GM12878 (cell line): ENCODE results near the gene CD3D. TPM values are rescaled to one million over a fixed set of nuclear protein-coding genes. Genes with fewer than 3 reads are reported as not detected.

Experiments
- ATAC-seq: fragments of 200-7000 bp; cut with Tn5 transposase; 3 replicates; pipeline ENCODE4 v1.9.1; 2020; ENCODE audit warnings: mild to moderate bottlenecking, moderate library complexity
- BruUV-seq: library from RNA; stranded (reverse); fragments of 400-500 nt; replicated peaks from 2 replicates; lab custom pipeline; 2021; lab: Mats Ljungman, UMichigan
- CTCF ChIA-PET: fragments of 300-600 bp; sonication (Branson Sonifier 250); formaldehyde crosslinking; extraction: SDS; loops from one replicate; lab custom pipeline; 2021; ENCODE audit warnings: inconsistent platforms; lab: Yijun Ruan, JAX
- POLR2A ChIA-PET: fragments of 350-600 bp; formaldehyde crosslinking; extraction: SDS; loops from one replicate; lab custom pipeline; 2021; ENCODE audit warnings: inconsistent platforms; lab: Charles Lee
- RAD21 ChIA-PET: fragments of 300-600 bp; sonication (Branson Sonifier 250); formaldehyde crosslinking; loops from one replicate; lab custom pipeline; 2023; ENCODE audit warnings: antibody characterized with exemption; ENCODE audit not compliant: unreplicated experiment; lab: Charles Lee
- SMC1A ChIA-PET: fragments of 300-600 bp; sonication (Branson Sonifier 250); formaldehyde crosslinking; loops from one replicate; lab custom pipeline; 2023; ENCODE audit not compliant: unreplicated experiment, uncharacterized antibody; lab: Charles Lee
- DNase-seq: peaks from one replicate; pipeline ENCODE4 v3.0.0-alpha.2; 2011; ENCODE audit warnings: low read depth, low spot score
- FAIRE-seq: peaks from 3 replicates; lab custom pipeline; 2011; peaks lifted over from hg19 to GRCh38; lab: Jason Lieb, UNC
- H2AFZ ChIP-seq: 2 replicates; pipeline ENCODE4 v1.6.0; 2011; ENCODE audit warnings: low read depth, low read length, control low read depth; ENCODE audit not compliant: control insufficient read depth
- H3K27ac ChIP-seq: 2 replicates; pipeline ENCODE4 v1.5.1; 2011; ENCODE audit warnings: control low read depth; ENCODE audit not compliant: control insufficient read depth, insufficient read depth
- H3K27me3 ChIP-seq, 2 experiments: replicated peaks in 1 of 2; 2 replicates each; pipeline versions ENCODE4 v1.6.0 to v1.6.1; 2011; ENCODE audit warnings: low read length in 1 of 2; ENCODE audit not compliant: control insufficient read depth in 2 of 2, insufficient read depth in 2 of 2
- H3K36me3 ChIP-seq, 2 experiments: 2 replicates each; pipeline ENCODE4 v1.5.1; 2011; ENCODE audit warnings: low read length in 1 of 2; ENCODE audit not compliant: control insufficient read depth in 2 of 2, insufficient read depth in 2 of 2
- H3K4me1 ChIP-seq: 2 replicates; pipeline ENCODE4 v1.6.1; 2011; ENCODE audit warnings: mild to moderate bottlenecking, low read length, moderate library complexity, mixed read lengths; ENCODE audit not compliant: control insufficient read depth, insufficient read depth
- H3K4me2 ChIP-seq: 2 replicates; pipeline ENCODE4 v1.6.0; 2011; ENCODE audit warnings: control low read depth; ENCODE audit not compliant: control insufficient read depth, insufficient read depth
- H3K4me3 ChIP-seq: fragments of 200-600 bp; sonication (generic); 2 replicates; pipeline ENCODE4 v1.5.1; 2016
- H3K79me2 ChIP-seq: 2 replicates; pipeline ENCODE4 v1.6.0; 2011; ENCODE audit warnings: low read length; ENCODE audit not compliant: control insufficient read depth, insufficient read depth
- H3K9ac ChIP-seq: 2 replicates; pipeline ENCODE4 v1.8.0; 2011; ENCODE audit warnings: low read length, control low read depth, mixed read lengths; ENCODE audit not compliant: control insufficient read depth, insufficient read depth
- H3K9me3 ChIP-seq: replicated peaks from 3 replicates; pipeline ENCODE4 v1.5.1; 2011; ENCODE audit warnings: mild to moderate bottlenecking, low read length; ENCODE audit not compliant: control insufficient read depth, insufficient read depth
- H4K20me1 ChIP-seq: 2 replicates; pipeline ENCODE4 v1.6.0; 2011; ENCODE audit not compliant: control insufficient read depth, insufficient read depth
- ASH2L ChIP-seq: fragments of 300-600, 200-600 bp; sonication (generic); IDR thresholded peaks from 2 replicates; pipeline ENCODE4 v1.6.1; 2017; ENCODE audit warnings: low read depth, mild to moderate bottlenecking, borderline replicate concordance
- BACH1 ChIP-seq: fragments of 450-650 bp; IDR thresholded peaks from 2 replicates; pipeline ENCODE4 v1.6.1; 2017; ENCODE audit warnings: mild to moderate bottlenecking, borderline replicate concordance
- CBX5 ChIP-seq: sonication (generic); IDR thresholded peaks from 2 replicates; pipeline ENCODE4 v1.6.1; 2016; ENCODE audit warnings: low read depth, moderate library complexity, mild to moderate bottlenecking, inconsistent platforms
- CHD4 ChIP-seq: fragments of 200-600 bp; sonication (generic); IDR thresholded peaks from 2 replicates; pipeline ENCODE4 v1.6.1; 2016; ENCODE audit warnings: mild to moderate bottlenecking
- E2F4 ChIP-seq: IDR thresholded peaks from 2 replicates; pipeline ENCODE4 v1.6.1; 2012; ENCODE audit warnings: low read depth, low read length, improper control_type of control experiment
- EED ChIP-seq: sonication (generic); IDR thresholded peaks from 2 replicates; pipeline ENCODE4 v1.6.1; 2016; ENCODE audit warnings: antibody characterized with exemption, low read depth
- EZH2 ChIP-seq: IDR thresholded peaks from 2 replicates; pipeline ENCODE4 v1.6.1; 2012; ENCODE audit warnings: low read depth, mild to moderate bottlenecking, control low read depth, inconsistent platforms, low read length, borderline replicate concordance; ENCODE audit not compliant: control insufficient read depth
- HSF1 ChIP-seq: fragments of 150-350 bp; IDR thresholded peaks from 2 replicates; pipeline ENCODE4 v1.6.1; 2014; ENCODE audit warnings: mild to moderate bottlenecking, low read depth, low read length
- JUND ChIP-seq: IDR thresholded peaks from 2 replicates; pipeline ENCODE4 v1.6.1; 2012; ENCODE audit warnings: low read depth, mild to moderate bottlenecking, low read length, improper control_type of control experiment, moderate library complexity
- PML ChIP-seq: IDR thresholded peaks from 2 replicates; pipeline ENCODE4 v1.6.1; 2012; ENCODE audit warnings: low read length, inconsistent platforms
- RAD51 ChIP-seq: fragments of 450-650 bp; IDR thresholded peaks from 2 replicates; pipeline ENCODE4 v1.6.1; 2016; ENCODE audit warnings: moderate library complexity, mild to moderate bottlenecking, inconsistent platforms
- RELA ChIP-seq: fragments of 450-650 bp; IDR thresholded peaks from 2 replicates; pipeline ENCODE4 v1.8.0; 2014; ENCODE audit warnings: borderline replicate concordance; ENCODE audit not compliant: partially characterized antibody
- SMAD5 ChIP-seq: IDR thresholded peaks from 2 replicates; pipeline ENCODE4 v1.6.1; 2016; ENCODE audit warnings: antibody characterized with exemption, low read depth
- SMARCA5 ChIP-seq: fragments of 450-650 bp; IDR thresholded peaks from 2 replicates; pipeline ENCODE4 v1.6.1; 2017; ENCODE audit warnings: mild to moderate bottlenecking
- STAT1 ChIP-seq: fragments of 450-650 bp; conservative IDR thresholded peaks from 2 replicates; pipeline ENCODE4 v1.6.1; 2014; ENCODE audit warnings: antibody characterized with exemption, mild to moderate bottlenecking
- SUPT20H ChIP-seq: IDR thresholded peaks from 2 replicates; pipeline ENCODE4 v1.6.1; 2011; ENCODE audit warnings: low read depth, mild to moderate bottlenecking, low read length, moderate library complexity, borderline replicate concordance; ENCODE audit not compliant: control insufficient read depth
- TAF1 ChIP-seq: IDR thresholded peaks from 2 replicates; pipeline ENCODE4 v1.6.1; 2011; ENCODE audit warnings: mild to moderate bottlenecking, low read depth, low read length, borderline replicate concordance
- USF1 ChIP-seq: IDR thresholded peaks from 2 replicates; pipeline ENCODE4 v1.6.1; 2011; ENCODE audit warnings: borderline replicate concordance, low read depth, mild to moderate bottlenecking, moderate library complexity, mixed read lengths, low read length; ENCODE audit not compliant: insufficient read depth; ENCODE audit errors: extremely low read length
- ZNF217 ChIP-seq: fragments of 450-650 bp; IDR thresholded peaks from 2 replicates; pipeline ENCODE4 v1.6.1; 2017; ENCODE audit warnings: antibody characterized with exemption, mild to moderate bottlenecking
- ZNF384 ChIP-seq: IDR thresholded peaks from 2 replicates; pipeline ENCODE4 v1.6.1; 2012; ENCODE audit warnings: low read depth, mild to moderate bottlenecking, low read length, improper control_type of control experiment, borderline replicate concordance
- WGBS: methylation state at CpG from one replicate; pipeline ENCODE4 v1.1.6; 2016; ENCODE audit warnings: low lambda C conversion rate; ENCODE audit not compliant: insufficient replicate concordance, insufficient coverage; ENCODE audit errors: missing lambda C conversion rate; 5-methylcytosine and 5-hydroxymethylcytosine counted together
- in situ Hi-C: fragments of 300-500 bp; cut with MboI; formaldehyde crosslinking; loops from 9 replicates; pipeline ENCODE4 v1.14.3; 2018; ENCODE audit warnings: mixed read lengths
- intact Hi-C: fragments of 100-400 bp; cut with micrococcal nuclease; formaldehyde crosslinking; loops from one replicate; pipeline ENCODE4 v1.14.2; 2022; ENCODE audit not compliant: unreplicated experiment
- polyA plus RNA-seq, 11 experiments: library from polyadenylated mRNA; depleted of rRNA in 4 of 11; unstranded in 6 of 11; stranded (reverse) in 5 of 11; fragments of >200 nt; fragmentation: Nextera tagmentation in 4 of 11; fragmentation: Illumina TruSeq in 1 of 11; extraction: Ambion mirVana in 4 of 11; extraction: Trizol in 1 of 11; gene quantifications; 1 replicate in 1 of 11; 2 replicates in 10 of 11; pipeline versions ENCODE4 v1.2.1 to v1.2.3, GENCODE V29; 2011 to 2016; ENCODE audit warnings: inconsistent platforms in 2 of 11, missing spikeins in 2 of 11, low read depth in 1 of 11
- total RNA-seq, 4 experiments: library from RNA; depleted of rRNA in 3 of 4; stranded (reverse); fragments of >200 nt in 3 of 4; fragmentation: Illumina TruSeq in 1 of 4; extraction: Trizol in 1 of 4; gene quantifications; 2 replicates each; pipeline versions ENCODE4 v1.2.1 to v1.2.3, GENCODE V29; 2013 to 2021

Gene CD3D
- total and polyA plus RNA-seq, 10 of the 15 experiments (the other 5 are each of a cell fraction or from before 2014, with no cell fraction given): 0.13 to 0.69 (median 0.29) TPM; not detected in 6

DNA sequence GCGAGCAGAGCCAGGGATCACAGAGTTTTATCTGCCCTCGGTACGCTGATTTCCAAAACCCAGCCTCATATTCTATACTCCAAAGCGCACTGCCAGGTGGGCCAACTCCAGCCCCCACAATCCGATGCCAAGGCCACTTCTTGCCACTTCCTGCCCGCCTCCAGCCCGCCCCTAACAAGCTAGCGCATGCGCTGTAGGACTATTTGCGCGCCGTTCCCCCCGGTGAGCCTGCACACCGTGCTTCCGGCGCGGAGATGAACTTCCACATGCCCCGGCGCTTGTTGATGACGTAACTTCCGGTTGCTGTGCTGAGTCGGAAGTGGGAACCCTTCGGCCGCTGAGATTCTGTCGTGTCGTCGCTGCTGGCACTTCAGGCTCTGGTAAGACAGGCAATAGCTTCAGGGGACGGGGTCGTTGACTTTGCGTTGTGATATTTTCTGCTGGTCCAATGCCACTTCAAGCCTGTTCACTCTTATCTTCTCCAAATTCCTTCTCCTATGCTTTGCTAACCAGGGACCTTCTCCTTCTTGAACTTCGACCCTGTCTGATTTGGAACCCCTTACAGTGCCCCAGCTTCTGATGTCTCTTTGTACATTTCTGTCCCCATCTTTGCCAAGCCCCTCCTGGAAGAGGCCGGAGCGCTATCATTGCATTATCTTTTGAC lies 16.9 kb upstream of the CD3D start, which contains the start of gene UBE4A:
Gene UBE4A, plus strand, starts transcription at position 306 of the 664 bp plus-strand sequence. CDS start 5,481 bp downstream, outside the sequence.
- 9% methylated on average over 33 of the region's 33 CpGs for WGBS
- DNase-seq (peak; percentile 92), FAIRE-seq (peak; percentile 88), ATAC-seq (peak; percentile 97)
- Histone ChIP-seq H3K79me2 (peaks cover 30% of the 10 kb centered on the region), H3K27ac (peak within 1 kb of the TSS; percentile 76), H3K27me3 (no peaks in the 10 kb centered on the region), H3K4me1 (peaks cover 7% of the 10 kb centered on the region; the same call in 1 of the 2 replicates), H4K20me1 (no peaks in the 10 kb centered on the region), H3K4me3 (peak within 1 kb of the TSS; percentile 93), H2AFZ (peak within 1 kb of the TSS; percentile 95), H3K4me2 (peak within 1 kb of the TSS; percentile 69), H3K9ac (peak within 1 kb of the TSS; percentile 87), H3K36me3 (no peaks in the 10 kb centered on the region), H3K9me3 (no peaks in the 10 kb centered on the region)
- no TSS peak for BruUV-seq
- ChIA-PET CTCF (interaction anchor here (1.0 to 1.4 kb wide), 4 partner anchors 64 to 215 kb away, joined by 3 to 8 read pairs (median 5); no protein-coding TSS in a partner anchor), POLR2A (interaction anchor here (1.0 to 1.2 kb wide), 2 partner anchors 14 to 161 kb away, joined by 3 to 8 read pairs; no protein-coding TSS in a partner anchor), RAD21 (interaction anchor here (0.9 to 1.2 kb wide), 5 partner anchors 16 to 161 kb away, joined by 3 to 7 read pairs (median 3); partner anchors contain the start of gene MPZL3), SMC1A (interaction anchor here (0.8 to 2.1 kb wide), 9 partner anchors 9 to 217 kb away, joined by 3 to 9 read pairs (median 4); no protein-coding TSS in a partner anchor)
- intact Hi-C loops: no loop called here
- in situ Hi-C loops: no loop called here
- TF ChIP-seq ZNF217 (peak; percentile 88), BACH1 (peak; percentile 35; the same call in 1 of the 2 replicates), HSF1 (no peak), SMARCA5 (0 out of 2 replicates have a peak, but pooled peaks have one; percentile 37), RELA (peak; percentile 60), SMAD5 (peak; percentile 70; the same call in 1 of the 2 replicates), TAF1 (peak; percentile 94), RAD51 (no peak), CBX5 (peak; percentile 87; the same call in 1 of the 2 replicates), JUND (peak; percentile 75; the same call in 1 of the 2 replicates), EZH2 (no peak), PML (peak; percentile 92), USF1 (no peak), ZNF384 (no peak), CHD4 (0 out of 2 replicates have a peak, but pooled peaks have one; percentile 92), ASH2L (no peak), SUPT20H (no peak), STAT1 (no peak), EED (no peak), E2F4 (no peak)
